GM12801 (cell line): Measurements from ENCODE around the gene SERINC5.

Experiments used
- TF ChIP-seq, protein P1 (sequence below): IDR thresholded peaks from one replicate; pipeline ENCODE4 v1.5.1; 2011; ENCODE audit warnings: control low read depth; ENCODE audit not compliant: insufficient read length; ENCODE audit errors: extremely low read depth

SERINC5 gene

DNA sequence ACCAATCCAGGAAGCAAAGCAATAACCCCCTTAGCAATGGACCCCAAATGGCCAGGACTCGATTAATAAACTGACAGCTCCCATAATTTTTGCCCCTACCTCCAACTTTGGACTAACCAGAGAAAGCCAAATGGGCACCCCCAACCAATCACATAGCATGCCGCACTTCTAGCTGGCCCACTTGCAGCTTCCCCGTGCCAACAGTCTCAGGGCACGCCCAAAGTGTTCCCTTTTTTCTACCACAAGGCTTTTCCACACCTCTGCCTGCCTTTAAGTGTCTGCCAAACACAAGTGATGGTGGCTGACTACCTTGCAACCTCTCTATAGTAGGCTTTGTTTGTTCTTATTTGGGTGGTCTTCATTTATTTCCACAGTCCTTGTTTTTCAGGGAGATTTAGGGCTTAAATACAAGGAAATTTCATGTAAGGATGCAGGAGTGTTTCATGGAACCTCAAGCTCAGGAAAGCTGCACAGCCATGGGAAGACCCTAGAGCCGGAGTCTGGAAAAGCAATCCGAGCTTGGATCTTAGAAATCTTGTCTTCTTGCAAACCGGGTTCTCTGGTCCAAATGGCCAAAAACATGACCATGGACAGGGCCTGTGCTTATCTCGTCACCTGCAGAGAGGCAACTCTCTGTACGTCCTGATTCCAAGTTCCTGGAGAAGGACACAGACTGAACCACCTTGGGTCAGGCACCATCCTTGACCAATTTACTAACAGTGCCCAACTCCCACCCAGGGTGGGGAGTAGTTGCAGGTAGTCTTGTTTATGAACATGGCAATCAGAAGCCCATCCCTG is 131.5 kb downstream of the SERINC5 start:
- TF ChIP-seq, protein P1, sequence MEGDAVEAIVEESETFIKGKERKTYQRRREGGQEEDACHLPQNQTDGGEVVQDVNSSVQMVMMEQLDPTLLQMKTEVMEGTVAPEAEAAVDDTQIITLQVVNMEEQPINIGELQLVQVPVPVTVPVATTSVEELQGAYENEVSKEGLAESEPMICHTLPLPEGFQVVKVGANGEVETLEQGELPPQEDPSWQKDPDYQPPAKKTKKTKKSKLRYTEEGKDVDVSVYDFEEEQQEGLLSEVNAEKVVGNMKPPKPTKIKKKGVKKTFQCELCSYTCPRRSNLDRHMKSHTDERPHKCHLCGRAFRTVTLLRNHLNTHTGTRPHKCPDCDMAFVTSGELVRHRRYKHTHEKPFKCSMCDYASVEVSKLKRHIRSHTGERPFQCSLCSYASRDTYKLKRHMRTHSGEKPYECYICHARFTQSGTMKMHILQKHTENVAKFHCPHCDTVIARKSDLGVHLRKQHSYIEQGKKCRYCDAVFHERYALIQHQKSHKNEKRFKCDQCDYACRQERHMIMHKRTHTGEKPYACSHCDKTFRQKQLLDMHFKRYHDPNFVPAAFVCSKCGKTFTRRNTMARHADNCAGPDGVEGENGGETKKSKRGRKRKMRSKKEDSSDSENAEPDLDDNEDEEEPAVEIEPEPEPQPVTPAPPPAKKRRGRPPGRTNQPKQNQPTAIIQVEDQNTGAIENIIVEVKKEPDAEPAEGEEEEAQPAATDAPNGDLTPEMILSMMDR = no peak

DNA sequence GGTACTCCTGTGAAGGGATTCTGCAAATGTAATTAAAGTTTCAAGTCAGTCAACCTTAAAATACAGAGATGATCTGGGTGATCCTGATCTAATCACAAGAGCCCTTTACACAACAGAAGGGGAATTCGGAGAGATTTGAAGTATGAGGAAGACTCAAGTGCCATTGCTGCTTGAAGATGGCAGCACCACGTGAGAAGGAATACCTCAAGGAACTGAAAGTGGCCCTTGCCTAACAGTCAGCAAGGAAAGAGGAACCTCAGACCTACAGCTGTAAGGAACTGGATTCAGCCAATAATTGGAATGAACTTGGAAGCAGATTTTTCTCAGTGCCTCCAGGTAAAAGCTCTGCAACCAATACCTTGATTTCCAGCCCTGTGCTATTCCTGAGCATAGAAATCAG is 133.3 kb downstream of the SERINC5 start:
- TF ChIP-seq, protein P1 = no peak

DNA sequence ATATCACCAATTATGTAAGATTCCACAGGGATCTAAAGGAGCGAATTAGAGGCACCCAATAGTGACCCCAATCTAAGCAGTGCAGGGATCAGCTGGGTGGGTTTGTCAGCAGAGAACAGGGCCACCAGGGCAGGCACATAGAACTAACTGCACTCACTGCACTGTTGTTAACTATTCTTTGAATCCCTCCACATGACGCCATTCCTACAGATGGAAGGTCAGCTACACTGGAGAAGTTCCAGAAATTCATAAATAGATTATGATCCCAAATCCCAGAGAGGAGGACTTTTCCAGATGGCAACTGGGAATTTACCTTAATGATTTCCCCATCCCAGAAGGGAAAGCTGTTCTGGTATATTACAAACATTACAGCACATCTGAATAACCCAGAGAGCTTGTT is 136.5 kb downstream of the SERINC5 start:
- TF ChIP-seq, protein P1 = no peak

DNA sequence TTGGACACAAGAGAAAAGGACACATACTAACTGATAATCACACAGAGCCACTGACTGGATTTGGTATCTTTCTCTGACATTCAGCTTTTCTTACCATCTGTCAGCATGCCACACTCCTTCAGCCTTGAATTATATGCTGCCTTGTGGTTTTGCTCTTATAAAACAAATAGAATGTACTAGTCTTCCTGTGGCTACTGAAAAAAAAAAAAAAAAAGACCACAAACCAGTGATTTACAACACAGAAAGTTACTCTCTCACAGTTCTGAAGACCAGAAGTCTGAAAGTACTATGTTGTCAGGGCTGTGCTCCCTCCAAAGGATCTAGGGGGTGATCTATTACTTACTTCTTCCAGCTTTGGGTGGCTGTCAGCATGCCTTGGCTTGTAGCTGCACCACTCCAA is 138.4 kb downstream of the SERINC5 start:
- TF ChIP-seq, protein P1 = no peak

DNA sequence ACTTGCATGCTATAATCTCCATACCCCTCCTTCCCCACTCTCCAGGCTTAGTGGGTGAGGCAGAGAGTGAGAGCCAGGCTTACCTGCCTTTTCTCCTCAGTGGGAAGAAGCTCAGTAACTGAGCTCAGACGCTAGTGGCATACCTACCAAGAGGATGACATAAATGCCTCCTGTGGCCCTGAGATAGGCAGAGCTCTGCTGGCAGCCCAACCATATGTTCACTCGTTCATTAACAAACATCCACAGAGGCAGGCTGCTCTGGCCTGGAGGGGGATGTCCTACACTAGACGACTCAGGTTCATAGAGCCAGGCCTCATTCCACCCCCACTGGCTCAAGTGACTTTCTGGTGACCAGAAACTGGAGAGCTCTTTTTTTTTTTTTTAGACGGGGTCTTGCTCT is 139.4 kb downstream of the SERINC5 start:
- TF ChIP-seq, protein P1 = no peak

DNA sequence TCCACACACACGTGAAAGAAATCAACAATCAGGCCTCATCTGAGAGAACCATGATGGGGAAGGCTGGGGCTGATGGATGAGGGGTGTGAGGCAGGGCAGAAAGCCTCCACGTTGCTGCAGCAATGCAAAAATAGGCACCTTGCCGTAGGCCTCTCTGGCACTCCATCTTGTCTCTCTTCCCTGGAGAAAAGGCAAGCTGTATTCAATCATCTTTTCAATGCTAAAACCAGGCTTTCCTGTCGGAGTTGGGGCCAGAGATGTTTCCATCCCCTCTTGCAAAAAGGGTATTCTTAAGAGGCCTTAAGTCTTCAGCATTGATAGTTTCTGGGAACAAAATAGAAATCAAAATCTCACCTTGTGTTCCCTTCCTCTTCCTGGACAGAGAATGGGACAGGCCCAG is 139.8 kb downstream of the SERINC5 start:
- TF ChIP-seq, protein P1 = no peak

DNA sequence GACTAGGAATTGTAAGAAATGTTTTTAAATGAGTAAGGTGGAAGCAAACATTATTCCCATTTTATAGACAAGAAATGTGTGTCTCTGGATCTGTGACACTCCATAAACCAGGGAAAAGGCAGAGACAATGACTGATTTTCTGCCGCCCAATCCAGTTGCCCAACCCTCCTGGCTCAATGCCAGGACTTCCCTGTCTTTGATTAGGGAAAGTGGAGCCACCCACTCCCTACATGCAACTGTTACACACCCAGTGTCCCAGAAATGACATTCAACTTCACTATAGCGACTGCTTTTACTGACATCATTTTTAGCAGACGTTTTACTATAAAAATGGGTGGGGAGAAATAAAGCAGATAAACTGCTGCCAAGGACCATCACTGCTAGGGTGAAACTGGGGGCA is 141.0 kb downstream of the SERINC5 start:
- TF ChIP-seq, protein P1 = no peak
